Amniotic epithelial cell (primary cell): ENCODE data around the gene AAR2.

Source experiments
- DNase-seq: peaks from one replicate; pipeline ENCODE4 v3.0.0-alpha.2; 2010; ENCODE audit warnings: low read depth

The AAR2 gene

GRCh38 chr20:36279776-36280175 is 43.5 kb downstream of the AAR2 start:
- DNase-seq: no peak

- no peak for DNase-seq
Observed at GRCh38 chr20:36281785-36282380, 45.6 kb downstream of the AAR2 start.

GRCh38 chr20:36284751-36285150 is 48.5 kb downstream of the AAR2 start:
- DNase-seq: no peak

- no peak for DNase-seq
Observed at GRCh38 chr20:36285746-36286447, 49.6 kb downstream of the AAR2 start.

GRCh38 chr20:36297656-36298055 is 61.4 kb downstream of the AAR2 start:
- no peak for DNase-seq

GRCh38 chr20:36298061-36298460 is 61.8 kb downstream of the AAR2 start:
- DNase-seq: no peak

GRCh38 chr20:36298795-36299339 is 62.6 kb downstream of the AAR2 start:
- no peak for DNase-seq

- DNase-seq: no peak
Observed at GRCh38 chr20:36299459-36299858, 63.2 kb downstream of the AAR2 start.

- no peak for DNase-seq
Observed at GRCh38 chr20:36301359-36302119, 65.3 kb downstream of the AAR2 start.

- no peak for DNase-seq
Observed at GRCh38 chr20:36303020-36303595, 66.8 kb downstream of the AAR2 start.

GRCh38 chr20:36303831-36304230 is 67.6 kb downstream of the AAR2 start:
- DNase-seq: no peak

GRCh38 chr20:36304786-36305495 is 68.7 kb downstream of the AAR2 start:
- DNase-seq: no peak

GRCh38 chr20:36305602-36306551 is 69.6 kb downstream of the AAR2 start, which contains the start of gene DLGAP4:
TSS of gene DLGAP4 (plus strand) at chr20:36306339. CDS start at chr20:36431718, 125,379 bp downstream.
- DNase-seq: no peak
